HG02884 (cell line): ENCODE data around the gene KCTD11.
A peak's percentile ranks its signal among the peaks of the same experiment; 100 is the strongest.
"Not testable (repeated sequence)": the region's sequence is repeated elsewhere in the genome, so short reads cannot be mapped to it uniquely, and the experiment has no call there.

Experiments
- ATAC-seq: cut with Tn5 transposase; IDR thresholded peaks from one replicate; pipeline ENCODE4 v1.9.1; 2021; ENCODE audit warnings: mild to moderate bottlenecking, moderate library complexity; ENCODE audit not compliant: unreplicated experiment

The KCTD11 gene

GRCh38 chr17:7322520-7323194, 29.3 kb upstream of the KCTD11 start:
- no peak for ATAC-seq

- ATAC-seq: no peak
Measured at GRCh38 chr17:7323731-7324437, 28.1 kb upstream of the KCTD11 start.

GRCh38 chr17:7324438-7324779, 27.6 kb upstream of the KCTD11 start:
- ATAC-seq: no peak

GRCh38 chr17:7325031-7325528, 26.9 kb upstream of the KCTD11 start:
- no peak for ATAC-seq

GRCh38 chr17:7326186-7326585, 25.8 kb upstream of the KCTD11 start:
- ATAC-seq: no peak

- ATAC-seq: no peak
Measured at GRCh38 chr17:7327056-7327455, 24.9 kb upstream of the KCTD11 start.

GRCh38 chr17:7327501-7327900, 24.5 kb upstream of the KCTD11 start:
- ATAC-seq: no peak

- no peak for ATAC-seq
Measured at GRCh38 chr17:7328009-7328408, 24.0 kb upstream of the KCTD11 start.

GRCh38 chr17:7328840-7329373, 23.1 kb upstream of the KCTD11 start, which contains the start of gene NEURL4:
Gene NEURL4 (minus strand): TSS chr17:7329335. CDS start chr17:7329312, 23 bp downstream.
- ATAC-seq: no peak

- no peak for ATAC-seq
Measured at GRCh38 chr17:7329374-7329996, 22.5 kb upstream of the KCTD11 start.

- peak; percentile 42 for ATAC-seq
Measured at GRCh38 chr17:7329997-7330637, 21.8 kb upstream of the KCTD11 start.

GRCh38 chr17:7330638-7331015, 21.3 kb upstream of the KCTD11 start:
- ATAC-seq: no peak

- ATAC-seq: no peak
Measured at GRCh38 chr17:7332111-7332510, 19.9 kb upstream of the KCTD11 start.

- ATAC-seq: not testable (repeated sequence)
Measured at GRCh38 chr17:7332600-7333069, 19.3 kb upstream of the KCTD11 start.

- no peak for ATAC-seq
Measured at GRCh38 chr17:7334938-7335538, 16.9 kb upstream of the KCTD11 start.

GRCh38 chr17:7335765-7336164, 16.2 kb upstream of the KCTD11 start:
- ATAC-seq: not testable (repeated sequence)

GRCh38 chr17:7336240-7337175, 15.5 kb upstream of the KCTD11 start, which contains the start of gene ACAP1:
Gene ACAP1 (plus strand): TSS chr17:7336529. CDS start chr17:7336735, 206 bp downstream.
- ATAC-seq: no peak

GRCh38 chr17:7337600-7337999, 14.4 kb upstream of the KCTD11 start:
- ATAC-seq: not testable (repeated sequence)

- ATAC-seq: no peak
Measured at GRCh38 chr17:7340179-7340578, 11.8 kb upstream of the KCTD11 start.
